ENCODE measurements around the gene PRKCE.

DNA sequence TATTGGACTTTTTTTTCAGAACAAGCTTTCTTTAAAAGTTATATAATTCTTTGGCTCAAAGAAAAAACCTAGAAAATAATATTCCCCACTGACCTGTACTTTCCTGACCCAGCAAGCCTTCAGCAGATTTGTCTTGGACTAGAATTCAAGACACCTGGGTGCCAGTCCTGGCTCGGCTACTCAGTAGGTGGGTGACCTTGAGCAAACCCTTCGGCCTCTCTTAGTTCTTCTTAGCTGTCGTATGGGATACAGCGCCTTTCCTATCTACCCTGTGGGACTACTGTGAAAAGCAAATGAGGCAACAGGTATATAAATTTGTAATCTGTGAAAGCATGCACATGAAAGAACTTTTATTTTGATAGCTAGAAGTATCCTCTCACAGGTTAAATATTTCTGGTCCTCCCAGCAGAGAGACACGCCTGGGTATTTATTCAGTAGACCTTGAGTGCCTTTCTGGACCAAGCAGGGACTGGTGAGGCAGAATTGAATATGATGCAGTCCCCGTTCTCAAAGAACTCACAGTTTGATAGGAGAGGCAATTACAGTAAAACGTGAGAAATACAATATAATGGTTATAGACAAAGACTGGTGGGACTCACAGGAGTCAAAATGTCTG is 576.3 kb downstream of the PRKCE start:
- no peak for TF ChIP-seq GATA2 (IDR thresholded peaks at IDR 0.05; ENCODE audit: low read depth, low read length)
- no peak for TF ChIP-seq GATA3 (IDR thresholded peaks at IDR 0.05; ENCODE audit: low read depth, low read length)
